ENCODE measurements around the gene TSPO2. TPM values are rescaled to one million over a fixed set of nuclear protein-coding genes. Genes with fewer than 3 reads are reported as not detected.
"Not testable (repeated sequence)": the region's sequence is repeated elsewhere in the genome, so short reads cannot be mapped to it uniquely, and the experiment has no call there.

TSPO2 gene
- total RNA-seq, 1 donor from 2014 or later, result not detected

- H3K27me3 ChIP-seq (ENCODE audit: low read depth), result no peaks in the 10 kb centered on the region
- H3K4me3 ChIP-seq, result no peak overlapping the region
- H3K4me1 ChIP-seq, result no peaks in the 10 kb centered on the region
- TF ChIP-seq CTCF (IDR thresholded peaks at IDR 0.05), result no peak
- DNase-seq (no peak), ATAC-seq (no peak)
- H3K36me3 ChIP-seq, result no peaks in the 10 kb centered on the region
- H3K27ac ChIP-seq, result no peak overlapping the region
- no peaks in the 10 kb centered on the region for H3K9me3 ChIP-seq
- intact Hi-C loops (cut with DNase I), result no loop called here
These were observed 32.6 kb upstream of the TSPO2 start for GRCh38 chr6:41009669-41010068.

- Histone ChIP-seq H3K4me1 (no peaks in the 10 kb centered on the region), H3K27ac (no peak overlapping the region), H3K36me3 (no peaks in the 10 kb centered on the region), H3K27me3 (ENCODE audit: low read depth) (no peaks in the 10 kb centered on the region), H3K4me3 (no peak overlapping the region), H3K9me3 (no peaks in the 10 kb centered on the region)
- no peak for TF ChIP-seq CTCF (IDR thresholded peaks at IDR 0.05)
- intact Hi-C loops (cut with DNase I), result no loop called here
- ATAC-seq, result no peak
- DNase-seq, result no peak
These were observed 30.6 kb upstream of the TSPO2 start for GRCh38 chr6:41011673-41012072.

GRCh38 chr6:41013466-41014153 lies 28.7 kb upstream of the TSPO2 start:
- ATAC-seq, result no peak

GRCh38 chr6:41014780-41015179 lies 27.5 kb upstream of the TSPO2 start:
- DNase-seq (no peak), ATAC-seq (no peak)
- no peaks in the 10 kb centered on the region for H3K4me1 ChIP-seq
- no peak overlapping the region for H3K27ac ChIP-seq
- intact Hi-C loops (cut with DNase I), result no loop called here
- no peaks in the 10 kb centered on the region for H3K27me3 ChIP-seq (ENCODE audit: low read depth)
- H3K36me3 ChIP-seq, result no peaks in the 10 kb centered on the region
- H3K9me3 ChIP-seq, result no peaks in the 10 kb centered on the region
- no peak overlapping the region for H3K4me3 ChIP-seq
- no peak for TF ChIP-seq CTCF (IDR thresholded peaks at IDR 0.05)

More at GRCh38 chr6:41013466-41014153, 28.7 kb upstream of the TSPO2 start:
- Histone ChIP-seq H3K36me3 (no peaks in the 10 kb centered on the region), H3K4me3 (no peak overlapping the region), H3K4me1 (no peaks in the 10 kb centered on the region), H3K9me3 (no peaks in the 10 kb centered on the region), H3K27me3 (ENCODE audit: low read depth) (no peaks in the 10 kb centered on the region), H3K27ac (no peak overlapping the region)
- intact Hi-C loops (cut with DNase I), result no loop called here
- DNase-seq, result no peak
- TF ChIP-seq CTCF (IDR thresholded peaks at IDR 0.05), result no peak

GRCh38 chr6:41015860-41016259 lies 26.4 kb upstream of the TSPO2 start:
- H3K9me3 ChIP-seq; DNase-seq; H3K4me1 ChIP-seq; intact Hi-C loops (cut with DNase I); ATAC-seq; H3K27ac ChIP-seq; H3K4me3 ChIP-seq; H3K27me3 ChIP-seq (ENCODE audit: low read depth); H3K36me3 ChIP-seq: not testable (repeated sequence)

GRCh38 chr6:41017663-41018062 lies 24.6 kb upstream of the TSPO2 start:
- H3K36me3 ChIP-seq, result no peaks in the 10 kb centered on the region
- ATAC-seq (no peak), DNase-seq (no peak)
- H3K27ac ChIP-seq, result no peak overlapping the region
- intact Hi-C loops (cut with DNase I), result no loop called here
- no peaks in the 10 kb centered on the region for H3K4me1 ChIP-seq
- no peaks in the 10 kb centered on the region for H3K27me3 ChIP-seq (ENCODE audit: low read depth)
- no peaks in the 10 kb centered on the region for H3K9me3 ChIP-seq
- H3K4me3 ChIP-seq, result no peak overlapping the region
- TF ChIP-seq CTCF (IDR thresholded peaks at IDR 0.05), result no peak

All from lower lobe of right lung (tissue), 2 donors.